K562 (cell line): ENCODE measurements around the gene MEAF6. TPM values are rescaled to one million over a fixed set of nuclear protein-coding genes. Genes with fewer than 3 reads are reported as not detected.

ENCODE experiments used
- ATAC-seq: fragments of 200-7000 bp; cut with Tn5 transposase; 3 replicates; pipeline ENCODE4 v1.9.1; 2020; ENCODE audit warnings: moderate library complexity
- BruUV-seq: library from RNA; stranded (reverse); fragments of 400-500 nt; replicated peaks from 2 replicates; lab custom pipeline; 2021; lab: Mats Ljungman, UMichigan
- CTCF ChIA-PET: fragments of 300-600 bp; formaldehyde crosslinking; extraction: SDS; loops from one replicate; lab custom pipeline; 2021; ENCODE audit warnings: low intra/inter-chr PET ratio; lab: Yijun Ruan, JAX
- POLR2A ChIA-PET: fragments of 300-600, 350-650 bp; sonication (Branson Sonifier 250); formaldehyde crosslinking; extraction: SDS; loops from one replicate; lab custom pipeline; 2021; ENCODE audit warnings: antibody characterized with exemption, inconsistent platforms; lab: Yijun Ruan, JAX
- DNase-seq, 4 experiments: peaks; one replicate each; pipeline versions ENCODE4 v3.0.0 to v3.0.0-alpha.2; 2011 to 2018; ENCODE audit warnings: low spot score in 3 of 4, mixed read lengths in 3 of 4; ENCODE audit errors: extremely low read depth in 1 of 4
- FAIRE-seq: peaks from 2 replicates; lab custom pipeline; 2011; peaks lifted over from hg19 to GRCh38; lab: Jason Lieb, UNC
- H2AFZ ChIP-seq: 2 replicates; pipeline ENCODE4 v1.6.0; 2011; ENCODE audit warnings: low read depth, low read length, control low read depth, inconsistent platforms
- H3K27ac ChIP-seq: fragments of 200-600 bp; 3 replicates; pipeline ENCODE4 v1.8.0; 2011; ENCODE audit warnings: low read depth, mild to moderate bottlenecking, control low read depth, inconsistent platforms, low read length, moderate library complexity, mixed read lengths; ENCODE audit errors: extremely low read depth
- H3K27me3 ChIP-seq, 2 experiments: fragments of 300-600 bp in 1 of 2; 2 replicates in 1 of 2; 3 replicates in 1 of 2; pipeline versions ENCODE4 v1.6.0 to v1.8.0; 2011; ENCODE audit warnings: inconsistent platforms in 2 of 2, low read length in 2 of 2, mild to moderate bottlenecking in 1 of 2, mixed read lengths in 1 of 2, moderate library complexity in 1 of 2; ENCODE audit not compliant: control insufficient read depth in 2 of 2, insufficient read depth in 2 of 2
- H3K36me3 ChIP-seq: fragments of 300-600 bp; 3 replicates; pipeline ENCODE4 v1.8.0; 2011; ENCODE audit warnings: mild to moderate bottlenecking, low read length, inconsistent platforms; ENCODE audit not compliant: control insufficient read depth, insufficient read depth
- H3K4me1 ChIP-seq, 2 experiments: fragments of 200-600 bp in 1 of 2; replicated peaks in 1 of 2; 2 replicates in 1 of 2; 3 replicates in 1 of 2; pipeline versions ENCODE4 v1.5.1 to v1.8.0; 2011; ENCODE audit warnings: inconsistent platforms in 2 of 2, low read length in 2 of 2, mild to moderate bottlenecking in 1 of 2, mixed read lengths in 1 of 2, moderate library complexity in 1 of 2; ENCODE audit not compliant: control insufficient read depth in 2 of 2, insufficient read depth in 2 of 2
- H3K4me2 ChIP-seq: 2 replicates; pipeline ENCODE4 v1.6.1; 2011; ENCODE audit warnings: low read length, control low read depth, inconsistent platforms, mixed read lengths; ENCODE audit not compliant: insufficient read depth
- H3K4me3 ChIP-seq: fragments of 200-600 bp; sonication (generic), shearing (Covaris generic); 2 replicates; pipeline ENCODE4 v1.5.1; 2016; ENCODE audit warnings: control low read depth, inconsistent platforms
- H3K79me2 ChIP-seq: fragments of 200-600 bp; 3 replicates; pipeline ENCODE4 v1.8.0; 2011; ENCODE audit warnings: low read length, inconsistent platforms; ENCODE audit not compliant: control insufficient read depth, insufficient read depth
- H3K9ac ChIP-seq, 2 experiments: 2 replicates each; pipeline versions ENCODE4 v1.6.0 to v1.6.1; 2011; ENCODE audit warnings: low read depth in 2 of 2, low read length in 2 of 2, control low read depth in 1 of 2, inconsistent platforms in 1 of 2, mild to moderate bottlenecking in 1 of 2, mixed read lengths in 1 of 2; ENCODE audit not compliant: insufficient read depth in 1 of 2
- H3K9me1 ChIP-seq: one replicate; pipeline ENCODE4 v1.6.0; 2011; ENCODE audit warnings: inconsistent platforms, mild to moderate bottlenecking, low read length, moderate library complexity; ENCODE audit not compliant: control insufficient read depth, insufficient read depth
- H3K9me3 ChIP-seq: replicated peaks from 2 replicates; pipeline ENCODE4 v1.5.1; 2011; ENCODE audit warnings: low read depth, low read length, inconsistent platforms; ENCODE audit not compliant: control insufficient read depth, insufficient read depth
- H4K20me1 ChIP-seq: replicated peaks from 2 replicates; pipeline ENCODE4 v1.6.1; 2011; ENCODE audit warnings: low read length, inconsistent platforms, mixed read lengths; ENCODE audit not compliant: control insufficient read depth, insufficient read depth
- CSDE1 ChIP-seq, 2 experiments: fragments of 450-650 bp; IDR thresholded peaks; 2 replicates each; pipeline ENCODE4 v1.6.1; 2016; ENCODE audit warnings: mild to moderate bottlenecking in 1 of 2
- FOXK1 ChIP-seq: sonication (generic); formaldehyde crosslinking; IDR thresholded peaks from 2 replicates; pipeline ENCODE4 v1.8.0; 2022; ENCODE audit warnings: missing genetic modification reagents, mild to moderate bottlenecking, borderline replicate concordance
- GABPA ChIP-seq: fragments of 200-800 bp; sonication (Bioruptor generic); conservative IDR thresholded peaks from 2 replicates; pipeline ENCODE4 v1.6.1; 2016; ENCODE audit warnings: low read depth, missing genetic modification characterization, missing compliant biosample characterization
- GATAD2B ChIP-seq: fragments of 450-650 bp; IDR thresholded peaks from 2 replicates; pipeline ENCODE4 v1.6.1; 2017; ENCODE audit warnings: mild to moderate bottlenecking, borderline replicate concordance
- HDAC1 ChIP-seq, 2 experiments: fragments of 450-650 bp; IDR thresholded peaks; 2 replicates each; pipeline ENCODE4 v1.6.1; 2016 to 2017; ENCODE audit warnings: inconsistent platforms in 1 of 2, mild to moderate bottlenecking in 1 of 2, moderate library complexity in 1 of 2
- KLF16 ChIP-seq: IDR thresholded peaks from 2 replicates; pipeline ENCODE4 v1.6.1; 2016; ENCODE audit warnings: antibody characterized with exemption
- MBD2 ChIP-seq: sonication (generic); IDR thresholded peaks from 2 replicates; pipeline ENCODE4 v1.6.1; 2016; ENCODE audit warnings: low read depth, borderline replicate concordance
- MECOM ChIP-seq: fragments of 250-450 bp; sonication (Bioruptor Pico); IDR thresholded peaks from 2 replicates; pipeline ENCODE4 v1.8.0; 2022; ENCODE audit warnings: inconsistent platforms
- POLR3A ChIP-seq: IDR thresholded peaks from 2 replicates; pipeline ENCODE4 v1.6.1; 2011; ENCODE audit warnings: borderline replicate concordance, mild to moderate bottlenecking, moderate library complexity; ENCODE audit not compliant: insufficient read length, insufficient read depth; ENCODE audit errors: extremely low read depth
- SREBF2 ChIP-seq: sonication (generic); formaldehyde crosslinking; IDR thresholded peaks from 2 replicates; pipeline ENCODE4 v1.4.0; 2020; ENCODE audit warnings: mild to moderate bottlenecking, missing genetic modification reagents
- TEAD1 ChIP-seq, 2 experiments: fragments of 450-650 bp in 1 of 2; sonication (generic) in 1 of 2; formaldehyde crosslinking; IDR thresholded peaks; 2 replicates each; pipeline versions ENCODE4 v1.4.0 to v1.8.0; 2020 to 2022; ENCODE audit warnings: mild to moderate bottlenecking in 2 of 2, missing genetic modification reagents in 1 of 2
- TRIM24 ChIP-seq, 2 experiments: fragments of 450-650 bp; IDR thresholded peaks; 2 replicates each; pipeline ENCODE4 v1.6.1; 2016
- ZBTB43 ChIP-seq: sonication (generic); formaldehyde crosslinking; IDR thresholded peaks from 2 replicates; pipeline ENCODE4 v1.8.0; 2023; ENCODE audit warnings: mild to moderate bottlenecking, missing genetic modification reagents
- ZNF699 ChIP-seq: fragments of 250-450 bp; sonication (Bioruptor Pico); IDR thresholded peaks from 2 replicates; pipeline ENCODE4 v1.8.0; 2021; ENCODE audit warnings: mild to moderate bottlenecking, moderate library complexity; ENCODE audit not compliant: insufficient replicate concordance
- ZNF75A ChIP-seq: fragments of 450-650 bp; formaldehyde crosslinking; IDR thresholded peaks from 2 replicates; pipeline ENCODE4 v1.4.0; 2020; ENCODE audit warnings: mild to moderate bottlenecking
- WGBS: fragments of 100-300 bp; shearing (Covaris generic); methylation state at CpG from one replicate; pipeline ENCODE4 v1.1.6; 2016; ENCODE audit warnings: low coverage, mixed read lengths; ENCODE audit not compliant: insufficient coverage; ENCODE audit errors: missing lambda C conversion rate; 5-methylcytosine and 5-hydroxymethylcytosine counted together
- in situ Hi-C: fragments of 300-500 bp; cut with MboI; formaldehyde crosslinking; loops from 4 replicates; pipeline ENCODE4 v1.15.0; 2018; ENCODE audit warnings: inconsistent platforms, mixed read lengths
- intact Hi-C: fragments of 100-400 bp; cut with micrococcal nuclease; formaldehyde crosslinking; loops from 2 replicates; pipeline ENCODE4 v1.14.2; 2022
- polyA plus RNA-seq, 8 experiments: library from polyadenylated mRNA; depleted of rRNA in 4 of 8; stranded (reverse) in 5 of 8; unstranded in 3 of 8; fragments of >200 nt; fragmentation: Nextera tagmentation in 2 of 8; fragmentation: Illumina TruSeq in 1 of 8; extraction: Ambion mirVana in 2 of 8; extraction: Trizol in 1 of 8; gene quantifications; 2 replicates each; pipeline versions ENCODE4 v1.2.1 to v1.2.3, GENCODE V29; 2011 to 2014; ENCODE audit warnings: inconsistent platforms in 1 of 8, missing spikeins in 1 of 8
- total RNA-seq, 7 experiments: library from RNA; depleted of rRNA in 6 of 7; stranded (reverse); fragments of >200 nt in 6 of 7; fragmentation: Illumina TruSeq in 2 of 7; extraction: Trizol in 2 of 7; gene quantifications; 2 replicates each; pipeline versions ENCODE4 v1.2.1 to v1.2.3, GENCODE V29; 2011 to 2021; ENCODE audit warnings: low replicate concordance in 1 of 7
- TF ChIP-seq, protein P1 (sequence below): sonication (generic); formaldehyde crosslinking; IDR thresholded peaks from 2 replicates; pipeline ENCODE4 v1.8.0; 2022; ENCODE audit warnings: mild to moderate bottlenecking, missing genetic modification reagents
- TF ChIP-seq, protein P2 (sequence below): fragments of 450-650 bp; IDR thresholded peaks from 2 replicates; pipeline ENCODE4 v1.7.0; 2016; ENCODE audit warnings: borderline replicate concordance
- TF ChIP-seq, protein P3 (sequence below): fragments of 250-450 bp; sonication (Bioruptor Pico); IDR thresholded peaks from 2 replicates; pipeline ENCODE4 v1.5.0; 2020; ENCODE audit warnings: mild to moderate bottlenecking

MEAF6 gene
- total and polyA plus RNA-seq, 9 of the 15 experiments (the other 6 are each of a cell fraction or from before 2014, with no cell fraction given) = 55.0 to 151 (median 92.3) TPM

GRCh38 chr1:37487619-37487984 is 27.0 kb downstream of the MEAF6 start:
- H2AFZ ChIP-seq = no peak overlapping the region
- intact Hi-C loops = loop anchor here (1.0 kb wide), 1 partner anchor 32 kb away; no protein-coding TSS in a partner anchor
- no peaks in the 10 kb centered on the region for H3K79me2 ChIP-seq
- no peaks in the 10 kb centered on the region; the same call in 1 of the 2 replicates for H4K20me1 ChIP-seq
- no peaks in the 10 kb centered on the region for H3K9me3 ChIP-seq
- H3K4me2 ChIP-seq = no peak overlapping the region
- in situ Hi-C loops = no loop called here
- DNase-seq (no peak), FAIRE-seq (no peak), ATAC-seq (no peak)
- H3K27ac ChIP-seq = no peak overlapping the region
- H3K36me3 ChIP-seq = peaks cover 57% of the 10 kb centered on the region
- no peaks in the 10 kb centered on the region for H3K27me3 ChIP-seq
- H3K4me3 ChIP-seq = no peak overlapping the region
- BruUV-seq = no TSS peak
- peaks cover 3 to 12% of the 10 kb centered on the region in 2 experiments; a peak in 3 of 5 replicates for H3K4me1 ChIP-seq
- 0 out of 4 replicates have a peak overlapping the region, but pooled peaks of 1 of the 2 experiments have one; percentile 19 for H3K9ac ChIP-seq
- H3K9me1 ChIP-seq = no peaks in the 10 kb centered on the region
- CTCF ChIA-PET = interaction anchor here (0.6 to 5.3 kb wide), 4 partner anchors 29 to 531 kb away, joined by 3 to 69 read pairs (median 12); no protein-coding TSS in a partner anchor
- WGBS = 75% methylated on average over 5 of the region's 5 CpGs
- POLR2A ChIA-PET = interaction anchor here (0.6 to 6.4 kb wide), 15 partner anchors 10 to 203 kb away, joined by 3 to 118 read pairs (median 4); partner anchors contain the start of genes GNL2, MEAF6 and ZC3H12A
- TF ChIP-seq FOXK1 (CRISPR knock-in tag) (no peak), TRIM24 (IDR thresholded peaks at IDR 0.05) (no peak), ZNF75A (CRISPR knock-in tag) (no peak), HDAC1 (IDR thresholded peaks at IDR 0.05) (no peak), KLF16 (no peak), GATAD2B (no peak), ZBTB43 (no peak), POLR3A (no peak), MECOM (CRISPR knock-in tag) (no peak), CSDE1 (IDR thresholded peaks at IDR 0.05) (no peak), GABPA (tag) (no peak), SREBF2 (CRISPR knock-in tag) (no peak), TEAD1 (CRISPR knock-in tag; IDR thresholded peaks at IDR 0.05) (no peak), ZNF699 (CRISPR knock-in tag) (no peak), MBD2 (no peak)
- TF ChIP-seq, protein P1, sequence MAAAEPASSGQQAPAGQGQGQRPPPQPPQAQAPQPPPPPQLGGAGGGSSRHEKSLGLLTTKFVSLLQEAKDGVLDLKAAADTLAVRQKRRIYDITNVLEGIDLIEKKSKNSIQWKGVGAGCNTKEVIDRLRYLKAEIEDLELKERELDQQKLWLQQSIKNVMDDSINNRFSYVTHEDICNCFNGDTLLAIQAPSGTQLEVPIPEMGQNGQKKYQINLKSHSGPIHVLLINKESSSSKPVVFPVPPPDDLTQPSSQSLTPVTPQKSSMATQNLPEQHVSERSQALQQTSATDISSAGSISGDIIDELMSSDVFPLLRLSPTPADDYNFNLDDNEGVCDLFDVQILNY = no peak
- TF ChIP-seq, protein P2, sequence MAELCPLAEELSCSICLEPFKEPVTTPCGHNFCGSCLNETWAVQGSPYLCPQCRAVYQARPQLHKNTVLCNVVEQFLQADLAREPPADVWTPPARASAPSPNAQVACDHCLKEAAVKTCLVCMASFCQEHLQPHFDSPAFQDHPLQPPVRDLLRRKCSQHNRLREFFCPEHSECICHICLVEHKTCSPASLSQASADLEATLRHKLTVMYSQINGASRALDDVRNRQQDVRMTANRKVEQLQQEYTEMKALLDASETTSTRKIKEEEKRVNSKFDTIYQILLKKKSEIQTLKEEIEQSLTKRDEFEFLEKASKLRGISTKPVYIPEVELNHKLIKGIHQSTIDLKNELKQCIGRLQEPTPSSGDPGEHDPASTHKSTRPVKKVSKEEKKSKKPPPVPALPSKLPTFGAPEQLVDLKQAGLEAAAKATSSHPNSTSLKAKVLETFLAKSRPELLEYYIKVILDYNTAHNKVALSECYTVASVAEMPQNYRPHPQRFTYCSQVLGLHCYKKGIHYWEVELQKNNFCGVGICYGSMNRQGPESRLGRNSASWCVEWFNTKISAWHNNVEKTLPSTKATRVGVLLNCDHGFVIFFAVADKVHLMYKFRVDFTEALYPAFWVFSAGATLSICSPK = no peak
- TF ChIP-seq, protein P3, sequence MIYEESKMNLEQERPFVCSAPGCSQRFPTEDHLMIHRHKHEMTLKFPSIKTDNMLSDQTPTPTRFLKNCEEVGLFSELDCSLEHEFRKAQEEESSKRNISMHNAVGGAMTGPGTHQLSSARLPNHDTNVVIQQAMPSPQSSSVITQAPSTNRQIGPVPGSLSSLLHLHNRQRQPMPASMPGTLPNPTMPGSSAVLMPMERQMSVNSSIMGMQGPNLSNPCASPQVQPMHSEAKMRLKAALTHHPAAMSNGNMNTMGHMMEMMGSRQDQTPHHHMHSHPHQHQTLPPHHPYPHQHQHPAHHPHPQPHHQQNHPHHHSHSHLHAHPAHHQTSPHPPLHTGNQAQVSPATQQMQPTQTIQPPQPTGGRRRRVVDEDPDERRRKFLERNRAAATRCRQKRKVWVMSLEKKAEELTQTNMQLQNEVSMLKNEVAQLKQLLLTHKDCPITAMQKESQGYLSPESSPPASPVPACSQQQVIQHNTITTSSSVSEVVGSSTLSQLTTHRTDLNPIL = no peak
